Occipital lobe (tissue), 2 donors: ENCODE data around the gene FSTL1. TPM values are rescaled to one million over a fixed set of nuclear protein-coding genes. Genes with fewer than 3 reads are reported as not detected.

ENCODE experiments used
- DNase-seq: peaks from one replicate; lab custom pipeline; 2025; lab: John Stamatoyannopoulos, UW
- total RNA-seq: library from RNA; depleted of rRNA; stranded (reverse); fragments of >200 nt; gene quantifications from one replicate; pipeline ENCODE4 v1.2.3, GENCODE V29; 2014

The FSTL1 gene
- total RNA-seq, 1 donor from 2014 or later: 63.8 TPM

DNA sequence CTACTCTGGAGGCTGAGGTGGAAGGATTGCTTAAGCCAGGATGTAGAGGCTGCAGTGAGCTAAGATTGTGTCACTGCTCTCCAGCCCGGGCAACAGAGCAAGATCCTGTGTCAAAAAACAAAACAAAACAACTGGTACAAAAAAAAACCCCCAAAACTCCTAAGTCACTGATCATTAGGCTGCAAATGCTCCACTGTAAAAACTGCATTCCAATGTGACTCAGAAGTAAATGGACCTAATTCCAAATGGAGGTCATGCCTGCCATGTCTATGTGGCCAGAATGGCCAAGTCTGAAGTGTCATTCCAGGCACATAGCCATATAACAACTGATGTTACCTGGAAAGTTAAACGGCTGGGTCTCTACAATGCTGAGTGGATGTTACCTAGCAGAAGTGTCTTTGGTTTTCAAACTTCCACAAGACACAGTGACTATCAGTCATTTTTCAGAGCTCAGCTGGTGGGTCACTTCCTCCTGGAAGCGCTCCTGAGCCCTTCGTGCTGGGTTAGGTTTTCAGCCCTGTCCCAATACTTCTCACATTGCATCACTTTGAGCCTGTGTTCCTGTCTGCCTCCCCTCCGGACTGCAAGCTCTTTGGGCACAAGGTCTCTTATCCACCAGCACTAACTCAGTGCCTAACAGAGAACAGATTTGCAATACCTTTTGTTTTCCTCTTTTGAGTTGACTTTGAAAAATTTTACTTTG, 10.6 kb downstream of the FSTL1 start:
- DNase-seq: no peak

DNA sequence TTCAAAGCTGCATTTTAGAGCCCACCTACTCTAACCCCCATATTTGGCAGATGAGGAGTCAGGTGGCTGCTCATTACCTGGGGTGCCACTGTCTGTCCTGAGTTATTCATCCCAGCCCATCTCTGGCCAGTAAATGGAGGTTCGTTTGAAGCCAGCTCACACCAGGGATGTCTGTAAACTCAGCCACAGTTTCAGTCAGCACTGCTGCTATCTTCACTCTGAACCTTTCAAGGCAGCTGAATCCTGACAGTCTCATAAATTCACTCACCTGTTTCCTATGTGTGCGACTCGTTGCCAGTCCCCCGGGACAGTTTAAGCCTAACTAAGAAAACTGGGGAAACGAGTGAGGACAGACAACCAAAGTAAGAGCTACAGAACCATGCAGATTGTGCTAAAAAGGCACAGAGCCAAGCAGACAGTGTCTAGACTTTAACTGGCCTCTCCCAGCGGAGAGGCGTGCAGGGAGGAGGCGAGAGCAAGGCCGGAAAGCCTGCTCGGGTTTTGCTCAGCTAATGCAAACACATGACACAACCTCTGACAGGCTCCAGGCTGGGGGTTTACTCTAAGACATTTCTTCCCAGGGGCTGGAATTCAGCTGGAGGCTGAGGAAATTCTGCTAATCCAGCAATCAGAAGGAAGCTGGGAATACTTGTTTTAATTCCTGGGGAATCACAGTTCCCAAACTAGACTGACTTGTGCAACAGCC, 12.0 kb downstream of the FSTL1 start:
- no peak for DNase-seq

DNA sequence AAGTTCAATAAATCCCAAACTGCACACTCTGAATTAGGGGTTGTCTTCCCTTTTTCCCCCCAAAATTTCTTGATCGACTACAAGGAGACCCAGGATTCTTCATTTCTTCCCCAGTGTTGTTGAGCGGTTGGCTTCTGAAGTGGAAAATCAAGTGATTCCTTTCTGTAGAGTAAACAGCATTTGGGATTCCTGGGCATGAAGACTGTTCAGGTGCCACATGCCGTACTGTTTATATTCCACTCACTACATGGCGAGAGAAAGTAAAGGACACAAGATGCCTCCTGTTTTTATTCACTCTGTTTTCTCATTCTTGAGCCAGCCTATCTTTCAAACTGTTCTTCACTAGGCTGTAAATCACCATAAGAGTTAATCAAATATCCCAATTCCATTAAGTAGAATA, 12.6 kb downstream of the FSTL1 start:
- DNase-seq: no peak

DNA sequence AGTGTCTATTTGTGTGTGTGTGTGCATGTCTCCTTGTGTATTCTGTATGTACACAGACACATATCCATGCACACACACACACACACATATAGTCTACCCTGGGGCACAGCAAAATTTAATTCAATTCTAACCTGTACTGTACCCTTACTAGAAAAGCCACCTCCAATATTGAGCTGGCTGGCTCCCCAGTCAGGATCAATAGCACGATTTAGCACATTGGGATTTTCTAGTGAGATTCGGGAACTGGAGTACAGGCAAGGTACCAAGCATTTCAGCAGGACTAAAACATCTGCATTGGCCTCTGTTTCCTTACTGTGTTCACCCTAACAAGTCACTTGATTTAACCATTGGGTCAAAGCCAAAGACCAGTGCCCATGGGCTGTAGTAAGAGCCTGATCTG, 13.2 kb downstream of the FSTL1 start:
- DNase-seq: no peak

DNA sequence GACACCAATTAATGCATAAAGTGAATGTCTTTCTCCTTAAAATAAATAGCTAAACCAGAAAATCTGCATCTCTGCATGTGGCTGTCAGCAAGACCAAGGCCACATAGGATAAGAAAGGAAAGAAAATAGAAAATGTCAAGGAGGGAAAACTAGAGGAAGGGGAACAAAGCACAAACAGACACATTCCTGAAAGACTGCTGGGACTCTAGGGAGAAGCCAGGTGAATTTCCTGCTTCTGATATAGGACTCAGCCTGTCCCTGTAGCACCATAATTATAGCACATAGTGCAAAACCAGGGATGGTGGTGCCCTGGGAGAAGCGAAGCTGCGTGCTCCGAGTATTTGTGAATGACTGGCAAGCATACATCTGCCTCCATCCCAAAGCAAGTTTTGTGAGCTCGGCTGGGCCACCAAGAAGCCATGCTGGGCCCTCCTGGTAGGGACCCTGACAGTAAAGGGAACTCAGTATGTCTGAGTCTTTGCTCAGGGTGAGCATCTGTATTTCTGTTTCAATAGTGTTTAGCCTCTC, 14.2 kb downstream of the FSTL1 start:
- DNase-seq: no peak

DNA sequence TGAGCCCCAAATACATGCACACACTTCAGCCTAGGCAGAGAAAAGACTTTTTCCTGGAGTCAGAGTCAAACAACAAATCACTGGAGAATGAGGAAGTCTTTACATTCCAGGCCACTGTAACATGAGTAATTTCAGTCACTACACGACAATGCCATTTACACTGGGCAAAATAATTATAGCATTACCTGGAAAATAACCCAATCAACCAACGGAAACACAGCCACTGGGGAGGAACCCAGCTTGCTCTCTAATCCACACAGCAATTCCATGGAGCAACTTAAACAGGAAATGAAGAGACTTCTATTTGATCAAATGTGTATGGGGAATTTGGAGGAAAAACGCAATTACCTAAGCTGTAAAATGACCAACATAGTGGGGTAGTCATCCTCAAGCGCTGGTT, 15.2 kb downstream of the FSTL1 start:
- no peak for DNase-seq

DNA sequence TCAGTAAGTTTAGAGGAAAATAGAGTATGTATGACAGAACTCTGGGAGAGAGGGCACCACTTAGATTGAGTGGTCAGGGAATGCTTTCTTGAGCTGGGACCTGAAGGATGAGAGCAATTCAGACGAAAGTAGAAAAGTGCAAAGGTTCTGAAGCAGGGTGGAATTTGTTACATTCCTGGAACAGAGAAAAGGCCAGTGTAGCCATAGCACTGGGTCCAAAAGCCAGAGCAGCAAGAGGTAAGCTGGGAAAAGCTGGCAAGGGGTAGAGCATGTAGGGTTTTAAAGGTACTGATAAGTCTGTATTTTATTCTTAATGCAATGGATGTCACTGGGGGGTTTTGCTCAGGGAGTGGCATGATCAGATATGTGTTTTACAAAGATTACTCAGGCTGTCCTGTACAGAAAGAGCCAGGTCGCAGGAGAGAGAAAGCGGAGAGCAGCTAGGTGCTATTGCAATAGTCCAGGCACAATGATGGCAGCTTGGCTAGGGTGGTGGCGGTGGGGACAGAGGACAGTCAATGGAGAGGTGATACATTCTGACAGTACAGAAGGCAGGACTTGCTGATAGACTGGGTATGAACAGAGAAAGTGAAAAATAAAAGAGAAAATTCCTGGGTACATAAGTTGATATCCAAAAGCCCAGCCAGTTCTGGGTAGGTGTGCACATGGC, 17.0 kb downstream of the FSTL1 start:
- no peak for DNase-seq

DNA sequence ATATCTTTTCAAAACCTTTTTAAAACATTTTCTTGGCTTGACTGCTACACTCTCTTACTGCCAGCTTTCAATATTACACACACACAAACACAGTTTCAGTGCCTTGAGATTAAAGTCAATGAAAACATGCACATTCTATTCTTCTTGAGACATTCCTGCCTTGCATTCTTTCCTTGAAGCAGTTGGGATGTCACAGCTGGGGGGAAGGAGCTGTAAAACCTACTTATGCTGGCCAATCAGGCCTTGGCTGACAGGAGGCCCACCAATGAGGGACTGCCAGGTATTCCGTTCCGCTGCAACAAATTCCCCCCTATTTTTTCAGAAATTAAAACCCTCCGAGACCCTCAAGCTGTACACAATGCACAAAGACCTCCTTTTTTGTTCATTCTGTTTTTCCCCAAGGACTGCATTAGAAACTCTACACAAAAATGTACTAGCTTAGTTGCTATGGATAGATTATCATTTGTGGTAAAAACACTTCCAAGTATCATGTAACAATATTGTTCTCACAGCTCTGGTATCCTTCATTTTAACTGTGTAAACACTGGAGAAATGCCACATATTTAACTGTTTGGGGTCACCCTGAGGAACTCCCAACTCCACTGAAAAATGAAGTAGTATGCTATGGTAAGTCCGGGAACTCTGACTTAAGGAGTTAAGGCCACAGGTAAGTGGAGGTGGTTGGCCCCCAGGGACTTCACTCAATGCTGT, 18.5 kb downstream of the FSTL1 start:
- no peak for DNase-seq

DNA sequence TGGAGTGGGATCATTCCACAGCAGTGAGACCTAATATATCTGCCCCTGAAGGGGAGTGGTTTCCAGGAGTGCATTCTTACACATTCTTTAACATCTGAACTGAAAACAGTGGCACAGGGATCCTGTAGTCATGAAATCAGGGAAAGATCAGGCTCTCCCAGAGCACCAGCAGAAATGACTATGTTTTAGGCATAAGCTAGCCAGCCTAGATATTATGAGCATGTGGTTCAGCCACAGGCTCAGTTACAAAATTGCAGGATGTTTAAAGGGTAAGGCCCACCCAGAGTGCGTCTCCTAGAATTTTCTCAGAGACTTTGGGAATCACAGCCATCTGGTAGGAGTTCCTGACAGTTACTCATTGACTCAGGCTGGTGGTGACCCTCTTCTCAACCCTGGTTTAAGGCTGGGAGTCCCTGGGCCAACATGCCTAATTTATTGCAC, 20.9 kb downstream of the FSTL1 start:
- DNase-seq: no peak

DNA sequence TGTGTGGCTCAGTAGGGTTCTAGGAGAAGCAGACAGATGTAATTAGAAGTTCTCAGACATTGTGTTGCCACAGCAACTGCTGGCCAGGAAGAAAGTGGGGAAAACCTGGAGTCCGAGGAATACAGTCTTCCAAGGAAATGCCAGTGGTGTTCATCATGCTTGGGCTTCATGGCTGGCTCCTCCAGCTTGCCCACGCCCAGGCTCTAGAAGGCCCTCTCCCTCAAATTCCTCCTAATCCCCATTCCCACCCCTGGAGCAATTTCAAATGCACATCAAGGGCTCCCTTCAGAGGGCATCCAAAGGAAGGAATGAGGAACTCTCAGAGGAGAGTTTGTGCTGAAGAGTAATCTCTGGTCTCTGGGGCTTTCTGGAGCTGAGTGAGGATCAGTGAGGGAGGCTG, 21.9 kb downstream of the FSTL1 start:
- DNase-seq: no peak

DNA sequence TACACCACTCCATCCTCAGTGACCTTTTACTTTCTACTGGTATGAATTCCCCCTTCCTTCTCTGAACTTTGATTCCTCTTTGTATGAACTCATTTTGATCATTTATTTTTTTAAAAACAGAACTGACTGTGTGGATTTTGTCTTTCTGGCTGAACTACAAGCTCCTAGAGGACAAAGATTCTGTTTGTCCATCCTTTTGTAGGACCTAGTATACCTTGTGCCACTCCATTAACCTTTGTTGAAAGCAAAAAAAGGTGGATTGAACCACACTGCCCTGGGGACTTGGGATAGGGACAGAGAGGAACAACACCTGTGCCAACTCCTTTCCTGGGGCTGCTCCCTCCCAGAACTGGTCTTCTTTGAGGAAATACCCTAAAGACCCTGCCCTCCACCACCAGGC, 23.6 kb downstream of the FSTL1 start:
- no peak for DNase-seq

DNA sequence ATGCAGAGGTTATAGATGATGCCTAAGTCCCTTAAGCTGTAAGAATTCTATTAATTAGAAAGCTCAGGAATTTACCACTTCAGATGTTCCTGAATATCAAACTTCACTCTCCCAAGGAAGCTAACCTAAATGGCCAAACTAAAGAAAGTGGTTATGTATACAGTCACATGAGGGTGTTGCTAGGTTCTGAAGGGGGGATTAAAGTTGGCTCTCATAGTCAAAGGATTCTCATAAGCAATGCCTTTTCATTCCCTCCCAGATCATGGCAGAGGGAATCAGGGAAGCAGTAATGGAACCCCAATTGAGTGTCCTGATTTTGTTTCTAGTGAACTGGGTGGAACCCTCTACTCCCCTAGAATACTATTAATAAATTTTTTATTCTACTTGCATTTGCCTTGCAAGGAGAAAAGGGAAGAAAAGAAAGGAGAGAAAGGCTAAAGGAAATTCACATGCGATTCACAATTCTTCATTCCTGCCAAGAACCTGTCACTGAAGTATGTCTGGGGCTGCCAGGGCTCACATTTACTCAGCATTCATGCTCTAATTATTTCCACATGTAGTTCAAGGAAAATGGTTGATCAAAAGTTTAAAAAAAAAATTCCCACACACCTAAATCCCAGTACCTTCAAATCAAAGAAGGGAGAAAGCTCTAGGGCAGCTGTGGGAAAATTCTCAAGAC, 25.1 kb downstream of the FSTL1 start:
- no peak for DNase-seq

DNA sequence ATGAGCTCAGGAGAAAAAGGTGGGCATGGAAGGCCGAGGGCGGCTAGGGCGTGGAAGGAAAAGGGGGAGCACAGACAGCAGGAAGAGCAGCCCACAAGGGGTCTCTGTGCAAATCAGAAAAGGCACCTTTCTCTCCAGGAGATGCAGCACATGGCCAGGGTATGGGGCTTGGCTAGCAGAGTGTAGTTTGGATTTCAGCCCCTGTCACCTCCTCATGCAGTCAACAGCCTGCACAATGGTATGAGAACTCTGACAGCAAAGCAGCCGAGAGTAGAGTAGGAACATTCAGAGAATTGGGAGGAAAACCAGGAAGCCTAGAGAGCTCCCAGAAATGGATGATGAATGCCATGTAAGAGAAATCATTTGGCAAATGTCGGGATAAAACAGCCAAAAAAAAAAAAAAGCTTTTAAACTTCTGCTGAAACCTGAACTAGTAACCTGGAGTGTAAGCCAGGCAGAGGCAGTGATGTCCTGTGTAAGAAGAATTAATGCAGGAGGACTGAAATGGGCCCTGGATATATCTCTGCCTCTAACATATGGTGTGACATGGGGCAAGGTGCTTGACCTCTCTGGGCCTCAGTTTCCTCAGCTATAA, 25.7 kb downstream of the FSTL1 start:
- DNase-seq: no peak

DNA sequence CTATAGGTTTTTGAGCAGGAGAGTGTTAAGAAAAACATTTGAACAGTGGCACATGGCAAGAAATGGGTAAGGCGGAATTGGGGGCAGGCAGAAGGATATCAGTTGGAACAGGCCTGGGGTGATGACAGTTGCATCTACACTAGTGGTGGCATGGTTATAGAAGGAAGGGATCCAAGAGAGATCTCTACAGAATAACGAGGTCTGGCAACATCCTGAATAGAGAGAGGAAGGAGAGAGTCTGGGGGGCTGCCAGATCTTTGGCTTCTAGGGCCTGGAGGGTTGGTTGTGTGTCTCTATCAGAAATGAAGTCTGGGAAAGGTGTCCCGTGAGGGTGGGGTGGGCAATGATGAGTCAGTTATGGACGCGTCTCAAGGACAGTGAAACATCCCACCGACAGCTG, 26.3 kb downstream of the FSTL1 start:
- no peak for DNase-seq

DNA sequence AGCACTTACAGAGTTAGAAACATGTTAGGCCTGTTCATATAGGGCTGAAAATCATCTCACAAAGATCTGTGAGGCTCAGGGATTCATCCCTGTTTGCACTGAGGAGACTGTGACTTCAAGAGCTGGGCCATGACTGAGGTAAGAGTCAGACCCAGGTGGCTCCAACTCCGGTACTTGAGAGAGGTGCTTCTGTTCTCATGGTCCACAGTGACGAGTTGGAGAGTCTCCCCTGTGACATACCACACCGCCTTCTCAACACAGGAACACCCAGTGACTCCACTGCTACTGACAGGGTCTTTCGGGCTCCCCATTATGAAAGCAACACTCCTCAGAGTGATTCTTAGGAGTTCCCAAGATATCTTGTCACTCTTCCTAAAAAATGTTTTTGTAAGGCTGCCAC, 27.4 kb downstream of the FSTL1 start:
- DNase-seq: no peak

DNA sequence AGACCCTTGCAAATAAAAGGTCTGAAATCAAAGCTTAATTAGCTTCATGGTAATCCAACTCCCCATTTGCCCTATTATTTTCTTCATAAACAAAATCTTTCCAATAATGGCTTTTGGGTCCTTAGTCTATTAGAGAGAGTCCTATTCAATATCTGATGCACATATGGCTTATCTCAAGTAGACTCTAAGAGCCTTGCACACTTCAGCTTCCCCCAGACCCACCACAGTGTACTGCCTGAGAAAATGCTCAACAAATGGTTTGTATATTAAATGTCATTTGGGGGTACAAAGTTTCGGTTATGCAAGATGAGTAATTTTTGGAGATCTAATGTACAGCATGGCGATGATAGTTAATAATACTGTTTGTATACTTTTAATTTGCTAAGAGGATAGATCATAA, 28.9 kb downstream of the FSTL1 start:
- no peak for DNase-seq

DNA sequence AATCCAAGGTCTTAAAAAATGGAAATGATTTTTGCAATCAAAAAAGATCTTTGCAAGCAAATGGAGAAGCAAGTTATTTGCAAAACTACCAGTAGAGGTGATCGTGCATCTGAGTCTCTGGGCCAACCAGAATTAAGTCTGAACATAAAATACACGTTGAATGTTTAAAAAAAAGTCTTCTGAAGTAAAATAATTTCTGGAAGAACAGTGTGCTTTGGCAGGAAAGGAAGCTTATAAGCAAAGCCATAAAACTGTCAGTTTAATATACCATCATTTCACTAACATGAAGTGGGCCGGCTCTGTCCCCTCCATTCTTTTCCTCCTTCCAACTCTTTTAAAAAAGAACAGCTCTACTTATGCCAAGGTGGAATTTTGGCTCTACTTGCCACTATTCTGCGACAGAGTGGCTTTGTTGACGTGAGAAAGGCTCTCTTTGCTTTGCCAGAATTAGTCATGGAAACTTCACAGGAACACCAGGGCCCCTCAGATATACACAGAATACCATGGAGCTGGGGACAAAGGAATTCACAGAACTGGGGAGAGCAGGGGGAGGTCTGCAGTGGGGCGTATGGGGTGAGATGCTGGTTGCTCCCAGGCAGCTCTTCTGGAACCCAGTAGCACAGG, 29.8 kb downstream of the FSTL1 start:
- DNase-seq: peak; percentile 56

DNA sequence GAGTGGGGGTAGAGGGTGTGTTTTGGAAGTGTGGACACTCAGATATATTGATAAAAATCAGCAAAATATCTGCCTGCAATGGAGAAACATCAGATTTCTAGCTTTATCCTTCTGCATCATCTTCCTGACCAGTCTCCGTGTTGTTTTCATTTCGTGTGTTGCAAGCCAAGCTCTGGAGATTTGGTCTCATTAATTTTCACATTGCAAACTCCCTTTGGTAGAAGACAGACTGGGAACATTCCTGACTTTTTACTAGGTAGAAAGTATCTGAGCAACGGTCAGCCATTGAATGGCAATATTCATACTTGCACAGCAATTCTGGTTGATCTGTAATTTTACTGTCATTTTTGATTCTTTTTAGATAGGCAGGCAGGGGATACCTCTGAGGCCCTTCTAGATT, 30.4 kb downstream of the FSTL1 start:
- DNase-seq: no peak

DNA sequence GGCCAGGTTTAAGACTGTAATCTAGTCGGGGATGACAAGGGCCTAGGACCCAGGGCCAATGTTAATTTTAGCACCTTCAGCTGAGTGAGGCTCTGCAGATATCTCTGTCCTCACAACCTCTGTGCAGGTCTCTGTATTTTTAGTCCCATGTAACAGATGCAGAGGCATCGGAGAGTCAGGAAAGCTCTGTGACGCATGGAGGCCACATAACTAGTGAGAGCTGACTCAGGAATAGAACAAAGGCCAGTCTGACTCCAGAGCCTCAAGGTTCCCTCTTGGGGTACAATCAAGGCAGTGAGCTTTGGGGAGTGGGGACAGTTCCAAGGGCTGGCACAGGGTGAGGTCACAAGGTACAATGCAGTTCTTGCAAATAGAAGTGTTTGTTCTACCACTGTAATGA, 31.0 kb downstream of the FSTL1 start:
- DNase-seq: peak; percentile 15

DNA sequence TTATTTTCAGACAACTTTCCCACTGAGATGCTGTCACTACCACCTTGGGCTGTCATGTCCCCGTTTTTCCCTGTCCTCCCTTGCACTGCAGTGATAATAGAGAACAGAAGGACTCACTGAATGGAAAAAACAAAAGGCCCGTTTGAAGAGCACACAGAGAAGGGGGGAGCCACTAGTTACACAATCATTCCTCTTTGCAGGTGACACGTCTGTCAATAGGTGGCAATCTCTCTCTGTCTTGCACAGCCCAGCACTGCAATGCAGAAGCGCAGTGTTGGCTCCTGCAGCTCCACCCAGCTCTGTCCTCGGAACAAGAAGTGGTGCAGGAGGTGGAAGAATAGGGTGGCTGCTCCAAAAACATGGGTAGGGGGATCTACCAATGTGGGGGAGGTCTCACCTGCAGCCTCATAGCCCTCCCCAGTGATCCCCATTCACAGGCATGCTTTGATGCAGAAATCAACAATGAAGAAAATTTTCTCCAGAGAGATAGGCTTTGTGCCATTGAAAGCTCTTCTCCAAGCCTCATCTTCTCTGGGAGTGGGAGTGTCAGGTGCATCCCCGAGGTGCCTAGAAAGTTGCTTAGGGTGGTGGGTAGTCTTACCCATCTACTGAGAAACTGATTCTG, 31.8 kb downstream of the FSTL1 start:
- peak; percentile 30 for DNase-seq
